Activated CD4-positive, alpha-beta T cell treated with anti-CD3 and anti-CD28 coated beads for 4 hours (primary cell): ENCODE results near the gene GPC5.

Source experiments
- DNase-seq, 2 donors: peaks; one replicate each; pipeline ENCODE4 v3.0.0-alpha.2; 2020

Gene GPC5

GRCh38 chr13:91595677-91596076 is 197.3 kb downstream of the GPC5 start:
- no peak for DNase-seq

DNA sequence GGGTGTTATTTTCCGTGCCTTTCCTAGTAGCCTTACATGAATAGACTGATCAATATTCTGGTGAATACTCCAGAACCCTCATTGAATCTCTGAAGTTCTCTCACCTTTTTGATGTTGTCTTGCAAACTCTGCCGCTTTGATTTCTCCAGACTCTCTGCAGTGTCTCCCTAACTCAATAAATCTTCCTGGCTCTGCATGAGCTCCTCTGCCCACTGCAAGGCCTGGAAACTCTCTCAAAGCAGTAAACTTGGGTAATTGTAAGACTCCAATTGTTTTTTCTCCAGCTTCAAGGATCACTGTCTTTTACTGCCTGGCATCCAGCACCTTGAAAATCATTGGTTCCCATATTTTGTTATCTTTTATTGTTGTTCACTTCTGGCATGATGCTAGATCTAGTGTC is 198.4 kb downstream of the GPC5 start:
- no peak for DNase-seq

GRCh38 chr13:91598655-91599054 is 200.2 kb downstream of the GPC5 start:
- no peak for DNase-seq

GRCh38 chr13:91601273-91601672 is 202.9 kb downstream of the GPC5 start:
- DNase-seq, result no peak

DNA sequence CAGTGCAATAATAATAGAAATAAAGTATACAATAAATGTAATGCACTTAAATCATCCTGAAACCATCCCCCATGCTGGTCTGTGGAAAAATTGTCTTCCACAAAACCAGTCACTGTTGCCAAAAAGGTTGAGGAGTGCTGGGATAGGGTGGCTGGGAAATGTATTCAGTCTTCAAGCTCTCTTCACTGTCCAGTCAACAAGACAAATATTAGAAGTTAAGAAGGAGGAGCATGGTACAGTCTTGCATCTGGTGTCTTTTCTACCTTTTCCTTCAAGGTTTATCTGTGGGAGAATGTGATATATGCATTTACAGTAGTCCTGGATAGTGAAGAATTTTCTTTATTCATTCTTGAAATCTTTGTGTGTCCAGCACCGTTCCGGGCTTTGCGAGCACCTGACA is 203.4 kb downstream of the GPC5 start:
- no peak for DNase-seq

DNA sequence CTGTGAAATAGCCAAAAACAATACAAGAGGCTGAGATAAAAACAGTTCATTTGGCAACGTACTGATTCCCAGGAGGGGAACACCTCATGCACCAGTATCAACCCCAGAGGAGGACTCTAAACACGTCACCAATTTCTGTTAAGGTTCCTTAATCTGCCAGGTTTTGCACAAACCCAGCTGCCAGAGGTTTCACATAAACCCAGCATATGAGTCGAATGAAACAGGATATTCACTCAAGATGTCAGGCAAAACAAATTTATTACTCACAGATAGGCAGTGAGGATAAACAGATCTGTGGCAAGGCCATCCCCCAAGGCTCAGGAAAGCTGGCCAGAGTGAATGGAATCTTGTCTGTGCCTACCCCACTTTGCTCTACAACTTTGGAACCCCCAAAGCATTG is 210.9 kb downstream of the GPC5 start:
- no peak for DNase-seq

DNA sequence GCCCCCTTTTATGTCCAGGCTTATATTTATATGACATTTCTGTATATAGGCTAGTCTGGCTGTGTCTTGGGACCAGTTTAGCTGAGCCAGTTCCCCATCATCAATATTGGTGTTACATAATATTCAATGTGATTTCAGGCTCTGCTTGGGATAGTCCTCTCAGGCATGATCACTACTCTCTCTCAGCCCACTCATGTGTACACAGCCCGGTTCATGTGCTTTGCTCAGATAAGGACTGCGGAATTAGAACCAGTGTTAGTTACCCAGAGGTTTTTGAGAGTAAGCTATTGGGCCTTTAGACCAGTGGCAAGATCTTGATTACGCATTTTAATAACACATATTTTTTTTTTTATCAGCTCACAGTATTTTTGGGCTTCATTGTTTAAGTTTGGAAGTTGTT is 219.9 kb downstream of the GPC5 start:
- DNase-seq, result no peak

DNA sequence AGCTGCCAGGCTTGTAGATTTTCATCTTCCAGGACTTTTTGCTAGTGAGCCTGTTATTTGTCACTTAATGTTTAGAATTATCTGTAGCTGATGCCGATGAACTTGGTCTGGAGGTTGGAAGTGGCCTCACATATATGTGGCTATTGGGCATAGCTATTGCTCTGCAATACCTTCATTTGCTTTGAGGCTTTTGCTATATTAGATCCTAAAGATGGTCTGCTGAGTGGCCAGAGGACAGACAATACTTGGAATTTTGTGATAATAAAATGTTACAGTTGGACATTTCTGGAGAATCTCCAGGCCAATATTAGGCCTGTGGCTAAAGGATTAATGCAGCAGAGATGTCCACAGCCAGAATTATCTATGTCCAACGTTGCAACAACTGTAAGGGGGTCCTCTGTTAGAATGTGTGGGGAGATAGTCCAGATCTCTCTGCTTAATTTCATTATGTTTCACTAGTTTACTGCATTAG is 222.3 kb downstream of the GPC5 start:
- DNase-seq, result no peak

DNA sequence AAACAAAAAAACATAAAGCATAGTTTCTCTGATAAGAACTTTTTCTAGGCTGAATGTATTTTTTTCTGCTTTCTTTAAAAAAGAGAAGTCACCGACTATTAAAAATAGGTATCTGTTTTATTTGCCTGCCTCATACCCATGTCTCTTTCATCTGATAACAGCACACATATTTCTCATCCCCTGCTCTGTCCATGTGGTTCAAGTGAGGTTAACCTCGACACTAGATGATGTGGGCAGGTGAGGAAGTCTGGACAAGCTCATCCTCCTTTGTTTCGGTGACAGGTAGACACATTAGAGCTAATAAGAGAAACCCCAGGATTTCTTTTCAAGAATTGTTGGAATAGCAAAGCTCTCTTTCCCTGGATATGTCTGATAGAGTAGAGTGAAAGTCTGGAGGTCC is 222.7 kb downstream of the GPC5 start:
- no peak for DNase-seq

DNA sequence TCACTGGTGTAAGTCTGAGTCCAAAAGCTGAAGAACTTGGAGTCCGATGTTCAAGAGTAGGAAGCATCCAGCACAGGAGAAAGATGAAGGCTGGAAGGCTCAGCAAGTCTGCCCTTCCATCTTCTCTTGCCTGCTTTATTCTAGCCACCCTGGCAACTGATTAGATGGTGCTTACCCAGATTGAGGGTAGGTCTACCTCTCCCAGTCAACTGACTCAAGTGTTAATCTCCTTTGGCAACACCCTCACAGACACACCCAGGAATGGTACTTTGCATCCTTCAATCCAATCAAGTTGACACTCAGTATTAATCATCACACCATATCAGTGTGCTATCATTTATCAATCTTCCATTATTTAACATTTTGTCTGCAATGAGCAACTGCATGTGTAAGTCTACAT is 223.5 kb downstream of the GPC5 start:
- DNase-seq, result no peak

DNA sequence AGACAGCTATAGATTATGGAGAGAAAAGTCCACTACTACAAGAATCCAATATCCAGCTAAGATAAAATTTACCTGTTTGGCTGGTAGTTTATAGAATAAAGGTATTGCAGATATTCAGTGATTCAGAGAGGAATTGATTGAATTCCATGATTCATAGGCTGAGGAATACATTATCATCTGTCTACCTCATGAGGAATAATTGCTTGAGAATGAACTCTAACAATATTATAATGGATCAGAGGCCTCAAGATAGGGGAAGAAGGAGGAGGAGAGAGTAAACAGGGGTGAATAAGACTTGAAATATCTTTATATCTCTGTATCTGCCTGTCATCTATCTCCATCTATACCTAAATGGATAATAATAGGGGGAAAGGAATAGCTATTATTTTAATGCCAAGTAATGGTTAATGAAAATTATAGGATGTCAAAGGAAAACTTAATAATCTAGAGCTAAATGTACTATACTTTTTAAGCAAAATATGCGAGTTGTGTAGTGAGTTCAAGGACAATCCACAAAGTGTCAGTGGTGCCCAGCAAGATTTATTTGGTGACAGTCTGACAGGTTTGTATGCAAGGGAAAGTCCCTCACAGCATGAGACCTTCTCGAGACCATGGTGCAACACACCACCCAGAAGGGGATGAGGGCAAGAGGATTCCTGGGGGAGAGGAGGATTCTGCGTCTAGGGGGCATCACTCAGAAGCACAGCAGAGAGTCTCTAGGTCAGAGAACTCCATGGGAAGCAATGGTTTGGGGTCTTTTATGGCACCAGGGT is 224.5 kb downstream of the GPC5 start:
- DNase-seq, result no peak

DNA sequence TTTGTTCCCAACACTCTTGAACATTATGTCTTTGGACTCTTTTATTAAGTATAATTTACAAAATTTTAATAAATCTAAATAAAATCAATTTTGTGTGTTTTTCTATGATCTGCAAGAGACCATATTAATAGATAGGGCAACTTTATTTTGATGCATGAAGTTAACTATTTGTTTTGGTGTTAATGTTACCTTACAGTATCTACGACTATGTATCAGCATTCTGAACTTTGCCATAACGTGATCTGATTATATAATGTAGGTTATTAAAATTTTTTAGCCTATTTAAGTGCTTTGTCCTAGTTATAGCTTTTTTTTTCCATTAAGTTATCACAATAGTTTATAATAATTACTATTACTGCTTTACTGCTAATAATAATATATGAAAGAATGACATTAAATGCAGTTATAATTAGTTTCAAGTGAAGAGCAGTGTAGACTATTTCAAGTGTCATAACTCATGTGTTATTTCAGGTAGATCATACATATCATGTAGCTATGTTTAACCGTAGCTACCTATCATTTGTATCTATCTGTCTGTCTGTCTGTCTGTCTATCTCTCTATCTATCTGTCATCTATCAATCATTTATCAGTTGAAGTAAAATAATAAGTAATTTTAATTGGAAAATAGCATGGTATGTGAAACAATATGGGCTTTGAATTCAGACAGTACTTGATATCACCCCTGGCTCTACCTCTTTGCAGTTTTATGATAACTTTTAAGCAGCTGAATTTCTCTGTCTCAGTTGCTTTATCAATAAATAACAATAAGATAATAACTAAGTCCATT is 229.7 kb downstream of the GPC5 start:
- no peak for DNase-seq

DNA sequence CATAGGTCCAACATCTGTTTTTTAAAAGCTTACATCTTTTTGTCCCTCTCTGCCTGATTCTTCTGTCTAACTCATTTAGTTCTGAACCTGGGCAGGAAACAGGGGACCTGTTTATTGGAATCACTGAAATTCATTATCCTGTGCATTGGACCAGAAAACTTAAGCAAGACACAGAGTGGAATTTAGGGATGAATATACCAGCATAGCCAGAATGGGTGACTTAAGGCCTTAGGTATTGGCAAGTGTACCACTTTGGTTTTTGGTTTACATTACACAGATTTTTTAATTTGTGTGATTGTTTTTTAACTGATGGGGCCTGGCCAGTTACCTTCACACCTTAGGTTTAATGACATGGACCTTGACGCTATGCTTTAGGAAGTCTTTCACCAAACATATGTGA is 232.5 kb downstream of the GPC5 start:
- DNase-seq, result no peak

DNA sequence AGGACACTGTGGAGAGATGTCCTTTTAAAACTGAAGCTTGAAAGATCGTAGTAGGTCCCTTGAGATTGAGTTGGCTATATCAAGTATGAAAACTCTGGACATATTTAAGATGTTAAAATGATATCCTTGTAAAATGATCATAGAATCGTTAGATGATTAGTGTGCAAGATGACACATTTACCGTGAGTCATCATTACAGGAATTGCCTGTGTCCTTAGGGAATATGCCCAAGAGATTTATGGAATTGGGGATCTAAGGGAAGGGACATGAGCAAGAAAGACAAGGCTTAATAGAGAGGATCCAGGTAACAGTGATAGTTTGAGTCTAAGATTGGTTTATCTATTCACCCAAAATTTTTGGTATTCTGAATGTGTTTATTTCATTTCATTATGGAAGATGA is 233.7 kb downstream of the GPC5 start:
- no peak for DNase-seq

DNA sequence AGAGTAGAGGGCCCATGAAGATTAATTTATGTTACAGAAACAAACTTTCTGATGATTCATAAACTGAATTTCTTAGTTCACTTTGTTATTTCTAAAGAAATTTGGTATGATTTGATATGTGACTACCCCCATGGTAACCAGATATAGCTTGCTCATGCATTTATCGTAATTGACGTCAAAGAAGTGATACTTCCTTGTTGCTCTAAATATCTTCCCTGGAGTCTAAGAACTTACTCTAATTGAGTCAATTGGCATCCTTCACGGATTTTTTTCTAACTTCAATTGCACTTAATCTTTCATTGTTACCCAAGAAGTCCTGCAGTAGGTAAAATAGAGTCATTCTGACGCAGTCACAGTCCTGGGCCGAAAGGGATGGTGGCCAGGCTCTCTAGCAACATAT is 240.9 kb downstream of the GPC5 start:
- no peak for DNase-seq

- DNase-seq, result no peak
Measured at GRCh38 chr13:91643394-91643793, 245.0 kb downstream of the GPC5 start.

GRCh38 chr13:91644806-91645205 is 246.4 kb downstream of the GPC5 start:
- no peak for DNase-seq

- no peak for DNase-seq
Measured at GRCh38 chr13:91647361-91647990, 249.1 kb downstream of the GPC5 start.

DNA sequence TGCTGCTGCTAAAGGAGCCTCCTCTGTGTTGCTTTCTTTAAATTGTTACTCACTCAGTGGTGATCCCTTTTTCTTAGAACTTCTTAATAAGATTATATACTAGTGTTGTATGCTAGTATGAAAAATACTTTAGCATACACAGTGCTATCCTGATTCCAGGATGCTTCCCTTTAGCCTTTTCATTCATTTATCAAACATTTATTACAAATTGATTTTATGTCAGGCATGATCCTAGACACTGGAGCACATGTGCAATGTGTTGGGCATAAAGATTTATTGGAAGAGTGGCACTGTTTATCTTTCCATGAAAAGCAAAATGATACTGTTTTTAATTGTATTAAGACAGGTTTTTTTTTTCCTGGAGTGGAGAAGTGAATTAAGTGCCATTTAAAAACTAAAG is 249.6 kb downstream of the GPC5 start:
- DNase-seq, result no peak

GRCh38 chr13:91649456-91649855 is 251.0 kb downstream of the GPC5 start:
- DNase-seq, result no peak

DNA sequence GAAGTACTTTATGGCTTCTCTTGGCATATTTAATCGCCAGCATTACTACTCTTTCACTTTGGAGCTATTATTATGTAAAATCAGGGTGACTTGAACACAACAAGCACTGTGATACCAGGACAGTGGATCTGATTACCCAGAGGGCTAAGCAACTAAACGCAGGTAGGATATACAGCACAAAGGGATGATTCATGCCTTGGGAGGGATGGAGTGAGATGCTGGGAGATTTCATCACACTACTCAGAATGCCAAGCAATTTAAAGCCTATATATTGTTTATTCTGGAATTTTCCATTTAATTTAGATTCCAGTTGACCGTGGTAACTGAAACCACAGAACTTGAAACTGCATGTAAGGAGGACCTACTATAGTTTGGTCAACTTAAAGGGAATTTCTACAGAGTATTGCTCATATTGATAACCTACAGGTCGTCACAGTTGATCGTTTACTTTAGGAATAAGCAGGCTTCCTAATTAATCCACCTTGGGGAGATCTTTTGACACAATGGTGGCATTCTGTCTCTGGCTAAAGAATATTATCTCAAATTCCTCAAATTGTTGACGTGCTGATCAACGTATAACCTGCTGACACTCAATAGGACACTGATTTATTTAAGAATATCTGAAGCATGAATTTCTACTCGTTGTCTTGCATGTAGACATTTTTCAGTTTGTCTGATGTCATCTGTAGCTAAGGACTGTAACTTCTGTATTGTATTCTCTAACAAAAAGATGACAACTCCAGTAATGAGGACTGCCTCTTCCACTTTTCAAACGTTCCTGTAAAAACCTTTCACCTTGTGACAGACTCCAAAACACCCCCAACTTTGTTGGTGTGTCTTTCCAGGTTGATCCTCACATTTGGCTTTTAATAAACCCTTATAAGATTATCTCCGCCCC is 254.2 kb downstream of the GPC5 start:
- DNase-seq, result no peak

- DNase-seq, result no peak
Measured at GRCh38 chr13:91655731-91656130, 257.3 kb downstream of the GPC5 start.

- DNase-seq, result no peak
Measured at GRCh38 chr13:91657283-91657682, 258.9 kb downstream of the GPC5 start.
